DOHH2 (cell line): ENCODE results near the gene MS4A15.

Experiments
- H3F3A ChIP-seq: fragments of 200-600 bp; sonication (generic), shearing (Covaris generic); 2 replicates; pipeline ENCODE4 v1.6.0; 2016; ENCODE audit warnings: antibody characterized with exemption, mild to moderate bottlenecking; ENCODE audit not compliant: control insufficient read depth, insufficient read depth
- H3K27ac ChIP-seq: fragments of 200-600 bp; sonication (generic); 2 replicates; pipeline ENCODE4 v1.5.1; 2014; ENCODE audit warnings: low read depth, mild to moderate bottlenecking, low read length, moderate library complexity
- H3K27me3 ChIP-seq: fragments of 200-600 bp; sonication (generic); 2 replicates; pipeline ENCODE4 v1.6.1; 2014; ENCODE audit warnings: mild to moderate bottlenecking, low read length, mixed read lengths; ENCODE audit not compliant: control insufficient read depth
- H3K36me3 ChIP-seq: fragments of 200-600 bp; sonication (generic); 2 replicates; pipeline ENCODE4 v1.6.1; 2014; ENCODE audit warnings: mild to moderate bottlenecking, low read length, moderate library complexity, mixed read lengths; ENCODE audit not compliant: control insufficient read depth
- H3K4me1 ChIP-seq: fragments of 200-600 bp; sonication (generic); 2 replicates; pipeline ENCODE4 v1.6.1; 2014; ENCODE audit warnings: mild to moderate bottlenecking, low read length, mixed read lengths; ENCODE audit not compliant: control insufficient read depth
- H3K4me2 ChIP-seq: fragments of 200-600 bp; sonication (generic); 2 replicates; pipeline ENCODE4 v1.6.0; 2014; ENCODE audit warnings: mild to moderate bottlenecking, low read length, moderate library complexity
- H3K4me3 ChIP-seq: fragments of 200-600 bp; sonication (generic); 2 replicates; pipeline ENCODE4 v1.5.1; 2014; ENCODE audit warnings: mild to moderate bottlenecking, low read length, mixed read lengths
- H3K79me2 ChIP-seq: fragments of 200-600 bp; sonication (generic); 2 replicates; pipeline ENCODE4 v1.6.1; 2014; ENCODE audit warnings: mild to moderate bottlenecking, low read length, mixed read lengths; ENCODE audit not compliant: control insufficient read depth
- H3K9me2 ChIP-seq: fragments of 200-600 bp; sonication (generic); replicated peaks from 2 replicates; pipeline ENCODE4 v1.6.1; 2014; ENCODE audit warnings: mild to moderate bottlenecking, low read length, mixed read lengths; ENCODE audit not compliant: control insufficient read depth
- H3K9me3 ChIP-seq: fragments of 200-600 bp; sonication (generic); 2 replicates; pipeline ENCODE4 v1.6.1; 2014; ENCODE audit warnings: antibody characterized with exemption, low read length, mixed read lengths; ENCODE audit not compliant: control insufficient read depth, insufficient read depth
- H4K20me1 ChIP-seq: fragments of 200-600 bp; sonication (generic); 2 replicates; pipeline ENCODE4 v1.6.0; 2014; ENCODE audit warnings: low read depth, mild to moderate bottlenecking, antibody characterized with exemption, low read length, moderate library complexity; ENCODE audit not compliant: control insufficient read depth, insufficient read depth
- EZH2phosphoT487 ChIP-seq: fragments of 200-600 bp; sonication (generic); IDR thresholded peaks from 2 replicates; pipeline ENCODE4 v1.6.1; 2017; ENCODE audit warnings: borderline replicate concordance, mild to moderate bottlenecking, antibody characterized with exemption, low read length, moderate library complexity, mixed read lengths
- TF ChIP-seq, protein P1 (sequence below): fragments of 200-600 bp; sonication (generic); IDR thresholded peaks from one replicate; pipeline ENCODE4 v1.5.1; 2014; ENCODE audit warnings: antibody characterized with exemption, mild to moderate bottlenecking, low read depth, low read length; ENCODE audit not compliant: poor library complexity, severe bottlenecking

The MS4A15 gene

DNA sequence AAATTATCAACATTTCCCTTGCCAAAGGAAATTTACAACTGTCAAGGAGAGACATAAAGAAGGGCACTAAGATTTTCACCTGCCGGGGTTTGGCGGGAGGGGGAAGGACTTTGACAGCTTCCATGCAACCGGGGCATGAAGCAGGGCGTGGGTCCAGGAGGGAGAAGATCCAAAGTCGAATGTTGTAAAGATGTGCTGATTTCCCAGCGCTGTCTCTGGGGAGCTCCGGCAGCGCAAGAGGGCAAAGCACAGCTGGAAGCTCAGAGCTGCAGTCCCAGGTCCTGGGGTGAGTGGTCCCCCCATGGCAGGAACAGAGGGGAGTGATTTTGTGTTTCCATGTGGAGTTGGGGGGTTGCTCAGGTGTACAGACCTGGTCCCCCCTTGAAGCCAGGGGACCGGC lies 28.5 kb downstream of the MS4A15 start, which contains the start of gene MS4A10:
TSS of gene MS4A10 (plus strand) at position 198 of the 400 bp plus-strand sequence. CDS start 5,003 bp downstream, outside the sequence.
- H3K9me2 ChIP-seq, result no peaks in the 10 kb centered on the region
- no peaks in the 10 kb centered on the region for H3K9me3 ChIP-seq
- no peak within 1 kb of the TSS for H3K27ac ChIP-seq
- H3K4me1 ChIP-seq, result no peaks in the 10 kb centered on the region
- H4K20me1 ChIP-seq, result no peaks in the 10 kb centered on the region
- 0 out of 2 replicates have a peak, but pooled peaks cover 3% of the 10 kb centered on the region for H3K27me3 ChIP-seq
- TF ChIP-seq, protein P1, sequence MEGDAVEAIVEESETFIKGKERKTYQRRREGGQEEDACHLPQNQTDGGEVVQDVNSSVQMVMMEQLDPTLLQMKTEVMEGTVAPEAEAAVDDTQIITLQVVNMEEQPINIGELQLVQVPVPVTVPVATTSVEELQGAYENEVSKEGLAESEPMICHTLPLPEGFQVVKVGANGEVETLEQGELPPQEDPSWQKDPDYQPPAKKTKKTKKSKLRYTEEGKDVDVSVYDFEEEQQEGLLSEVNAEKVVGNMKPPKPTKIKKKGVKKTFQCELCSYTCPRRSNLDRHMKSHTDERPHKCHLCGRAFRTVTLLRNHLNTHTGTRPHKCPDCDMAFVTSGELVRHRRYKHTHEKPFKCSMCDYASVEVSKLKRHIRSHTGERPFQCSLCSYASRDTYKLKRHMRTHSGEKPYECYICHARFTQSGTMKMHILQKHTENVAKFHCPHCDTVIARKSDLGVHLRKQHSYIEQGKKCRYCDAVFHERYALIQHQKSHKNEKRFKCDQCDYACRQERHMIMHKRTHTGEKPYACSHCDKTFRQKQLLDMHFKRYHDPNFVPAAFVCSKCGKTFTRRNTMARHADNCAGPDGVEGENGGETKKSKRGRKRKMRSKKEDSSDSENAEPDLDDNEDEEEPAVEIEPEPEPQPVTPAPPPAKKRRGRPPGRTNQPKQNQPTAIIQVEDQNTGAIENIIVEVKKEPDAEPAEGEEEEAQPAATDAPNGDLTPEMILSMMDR, result no peak
- TF ChIP-seq EZH2phosphoT487, result no peak
- H3K36me3 ChIP-seq, result no peaks in the 10 kb centered on the region
- no peak within 1 kb of the TSS for H3K4me2 ChIP-seq
- H3F3A ChIP-seq, result no peaks in the 10 kb centered on the region
- no peaks in the 10 kb centered on the region for H3K79me2 ChIP-seq
- no peak within 1 kb of the TSS for H3K4me3 ChIP-seq

DNA sequence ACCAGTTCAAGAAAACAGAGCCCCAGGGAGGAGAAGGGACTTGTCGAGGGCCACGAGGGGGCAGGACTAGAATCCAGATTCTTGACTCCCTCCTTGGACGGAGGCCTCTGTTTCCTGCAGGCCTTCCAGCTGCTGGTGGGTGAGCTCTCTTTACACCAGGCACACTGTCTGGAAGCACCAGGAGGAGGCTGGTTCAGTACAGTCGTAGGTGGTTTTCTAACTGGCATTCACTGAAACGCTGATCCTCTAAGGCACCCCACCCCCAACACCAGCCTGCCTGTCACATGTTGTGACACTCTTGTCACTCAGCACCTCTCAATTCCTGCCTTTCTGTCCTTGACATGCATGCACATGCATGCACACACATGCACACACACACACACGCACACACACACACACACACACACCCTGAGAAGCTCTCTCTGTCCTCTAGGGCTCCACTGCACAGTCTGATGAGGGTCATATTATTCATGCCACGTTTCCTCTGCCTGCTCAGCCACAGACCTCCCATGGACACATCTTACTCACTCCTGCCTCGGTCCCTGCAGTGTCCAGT lies 29.2 kb downstream of the MS4A15 start:
- no peaks in the 10 kb centered on the region for H3K36me3 ChIP-seq
- no peak overlapping the region for H3K27ac ChIP-seq
- H3K4me2 ChIP-seq, result no peak overlapping the region
- H4K20me1 ChIP-seq, result no peaks in the 10 kb centered on the region
- no peaks in the 10 kb centered on the region for H3K9me3 ChIP-seq
- no peak overlapping the region for H3K4me3 ChIP-seq
- TF ChIP-seq, protein P1, result no peak
- TF ChIP-seq EZH2phosphoT487, result no peak
- no peaks in the 10 kb centered on the region for H3F3A ChIP-seq
- H3K79me2 ChIP-seq, result no peaks in the 10 kb centered on the region
- no peaks in the 10 kb centered on the region for H3K4me1 ChIP-seq
- 0 out of 2 replicates have a peak, but pooled peaks cover 3% of the 10 kb centered on the region for H3K27me3 ChIP-seq
- H3K9me2 ChIP-seq, result no peaks in the 10 kb centered on the region

DNA sequence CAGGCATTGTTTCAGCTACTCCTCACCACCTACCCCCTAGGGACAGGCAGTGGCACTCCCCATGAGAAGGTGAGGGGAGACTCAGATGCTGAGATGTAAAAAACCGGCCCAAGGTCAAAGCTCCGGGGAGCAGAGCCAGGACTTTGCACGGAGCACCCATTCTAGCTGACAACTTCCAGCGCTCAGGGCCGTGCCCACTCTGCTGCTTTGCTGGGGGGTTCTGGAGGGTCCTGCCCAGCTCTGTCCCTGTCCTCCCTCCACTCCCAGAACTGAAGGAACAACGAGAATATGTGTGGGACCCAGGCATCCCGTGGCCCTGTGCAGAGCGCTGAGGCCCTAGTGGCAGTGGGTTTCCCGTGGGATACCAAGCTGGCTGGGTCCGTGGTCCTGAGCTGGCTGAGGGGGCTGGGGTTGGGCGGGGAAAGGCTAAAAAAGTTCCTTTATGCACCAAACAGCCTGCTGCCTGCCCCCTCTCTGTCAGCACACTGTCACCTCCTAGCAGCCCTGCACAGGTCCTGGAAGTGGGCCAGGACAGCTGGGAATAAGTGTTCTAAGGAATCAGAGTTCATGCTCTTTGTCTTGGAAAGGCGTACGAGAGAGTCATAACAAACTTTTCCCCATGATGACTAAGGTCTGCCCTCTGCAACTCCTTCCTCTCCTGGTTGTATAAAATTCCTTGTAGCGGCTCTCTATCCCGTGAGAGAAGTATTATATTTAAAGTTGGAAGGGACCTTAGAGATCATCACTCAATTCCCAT lies 30.3 kb downstream of the MS4A15 start:
- H3K27ac ChIP-seq, result no peak overlapping the region
- H3K27me3 ChIP-seq, result no peaks in the 10 kb centered on the region
- no peaks in the 10 kb centered on the region for H4K20me1 ChIP-seq
- no peaks in the 10 kb centered on the region for H3K79me2 ChIP-seq
- TF ChIP-seq, protein P1, result no peak
- no peak for TF ChIP-seq EZH2phosphoT487
- no peaks in the 10 kb centered on the region; the same call in 1 of the 2 replicates for H3K9me3 ChIP-seq
- no peaks in the 10 kb centered on the region for H3K9me2 ChIP-seq
- no peaks in the 10 kb centered on the region for H3F3A ChIP-seq
- no peak overlapping the region for H3K4me3 ChIP-seq
- no peaks in the 10 kb centered on the region for H3K36me3 ChIP-seq
- no peak overlapping the region for H3K4me2 ChIP-seq
- H3K4me1 ChIP-seq, result no peaks in the 10 kb centered on the region
